Vagina (tissue), 2 donors: ENCODE measurements around the gene WNT9A.

Experiments used
- CTCF ChIP-seq, 3 experiments: fragments of 450-650 bp in 2 of 3; fragments of 200-600 bp in 1 of 3; sonication (generic) in 1 of 3; IDR thresholded peaks; one replicate each; pipeline ENCODE4 v1.5.1; 2017 to 2019; ENCODE audit warnings: antibody characterized with exemption in 3 of 3, mild to moderate bottlenecking in 2 of 3, moderate library complexity in 2 of 3
- POLR2AphosphoS5 ChIP-seq, 2 donors: sonication (generic); formaldehyde crosslinking; IDR thresholded peaks; one replicate each; pipeline ENCODE4 v1.9.0; 2017; ENCODE audit warnings: antibody characterized with exemption in 2 of 2, mild to moderate bottlenecking in 2 of 2, low read depth in 1 of 2; ENCODE audit not compliant: insufficient read depth in 1 of 2

DNA sequence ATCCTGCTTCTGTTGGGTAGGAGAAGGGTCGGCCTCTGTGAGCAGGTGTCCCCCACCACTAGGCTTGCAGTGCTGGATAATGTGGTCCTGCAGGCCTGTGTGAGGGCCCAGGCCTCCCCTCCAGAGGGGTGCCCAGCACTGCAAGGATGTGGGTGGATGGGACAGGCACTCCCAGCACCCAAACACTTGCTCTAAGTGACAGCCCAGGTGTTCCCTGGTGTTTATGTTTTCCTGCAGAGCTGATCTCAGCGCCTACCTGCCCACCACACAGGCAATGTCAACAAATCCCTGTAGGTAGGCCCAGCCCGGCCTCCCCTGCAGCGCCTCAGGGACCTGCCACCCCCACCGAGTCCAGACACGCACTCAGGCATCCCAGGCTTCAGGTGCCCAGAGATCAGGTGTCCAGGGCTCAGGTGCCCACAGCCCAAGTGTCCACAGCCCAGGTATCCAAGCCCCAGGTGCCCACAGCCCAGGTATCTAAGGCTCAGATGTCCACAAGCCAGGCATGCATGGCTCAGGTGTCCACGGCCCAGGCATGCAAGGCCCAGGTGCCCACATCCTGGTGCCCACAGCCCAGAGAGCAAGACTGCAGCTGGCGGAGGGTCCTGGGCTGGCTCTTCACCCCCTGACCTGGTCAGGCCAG is 59.2 kb downstream of the WNT9A start:
- TF ChIP-seq CTCF (IDR thresholded peaks at IDR 0.05) (no peak), POLR2AphosphoS5 (IDR thresholded peaks at IDR 0.05; ENCODE audit: insufficient read depth in 1 of 2, low read depth in 1 of 2) (no peak)
